ENCODE data around the gene GALK1.

- TF ChIP-seq CTCF (IDR thresholded peaks at IDR 0.05; ENCODE audit: low read length) (no peak), EZH2 (optimal IDR thresholded peaks at IDR 0.05; ENCODE audit: low read depth, low read length) (no peak), EZH2phosphoT487 (IDR thresholded peaks at IDR 0.05; ENCODE audit: low read length) (no peak)
Observed at GRCh38 chr17:75729351-75729750, 35.6 kb downstream of the GALK1 start.
